K562 (cell line): ENCODE measurements around the gene FBN1. TPM values are rescaled to one million over a fixed set of nuclear protein-coding genes. Genes with fewer than 3 reads are reported as not detected.

Source experiments
- polyA plus RNA-seq, 8 experiments: library from polyadenylated mRNA; depleted of rRNA in 4 of 8; stranded (reverse) in 5 of 8; unstranded in 3 of 8; fragments of >200 nt; fragmentation: Nextera tagmentation in 2 of 8; fragmentation: Illumina TruSeq in 1 of 8; extraction: Ambion mirVana in 2 of 8; extraction: Trizol in 1 of 8; gene quantifications; 2 replicates each; pipeline versions ENCODE4 v1.2.1 to v1.2.3, GENCODE V29; 2011 to 2014; ENCODE audit warnings: inconsistent platforms in 1 of 8, missing spikeins in 1 of 8
- total RNA-seq, 7 experiments: library from RNA; depleted of rRNA in 6 of 7; stranded (reverse); fragments of >200 nt in 6 of 7; fragmentation: Illumina TruSeq in 2 of 7; extraction: Trizol in 2 of 7; gene quantifications; 2 replicates each; pipeline versions ENCODE4 v1.2.1 to v1.2.3, GENCODE V29; 2011 to 2021; ENCODE audit warnings: low replicate concordance in 1 of 7
- TF ChIP-seq, protein P1 (sequence below), 2 experiments: fragments of 450-650 bp; formaldehyde crosslinking in 1 of 2; IDR thresholded peaks; 2 replicates each; pipeline versions ENCODE4 v1.4.0 to v1.6.1; 2014 to 2020; ENCODE audit warnings: mild to moderate bottlenecking in 2 of 2, borderline replicate concordance in 1 of 2, low read depth in 1 of 2
- TF ChIP-seq, protein P2 (sequence below): sonication (generic); IDR thresholded peaks from 2 replicates; pipeline ENCODE4 v1.6.1; 2016

The FBN1 gene
- total and polyA plus RNA-seq, 9 of the 15 experiments (the other 6 are each of a cell fraction or from before 2014, with no cell fraction given): 0.15 to 1.2 (median 0.60) TPM

DNA sequence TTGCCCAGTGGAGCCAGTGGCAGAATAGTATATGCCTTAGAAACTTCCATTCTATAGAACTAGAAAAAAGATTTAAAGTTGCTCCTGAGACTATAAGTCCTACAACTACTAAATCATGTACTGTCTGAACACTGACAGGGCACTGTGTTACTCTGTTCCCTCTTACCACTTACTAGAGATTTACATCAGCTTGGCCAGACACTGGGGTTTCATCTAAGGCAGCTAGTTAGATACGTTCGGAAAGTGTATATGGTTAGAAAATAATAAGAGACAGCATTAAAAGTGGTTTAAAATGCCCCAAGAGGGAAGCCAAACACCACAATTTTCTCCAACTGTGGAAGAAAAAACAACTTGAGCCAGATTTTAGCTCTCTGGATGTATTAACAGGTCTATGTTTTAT lies 97.1 kb downstream of the FBN1 start (continued):
- TF ChIP-seq, protein P1, sequence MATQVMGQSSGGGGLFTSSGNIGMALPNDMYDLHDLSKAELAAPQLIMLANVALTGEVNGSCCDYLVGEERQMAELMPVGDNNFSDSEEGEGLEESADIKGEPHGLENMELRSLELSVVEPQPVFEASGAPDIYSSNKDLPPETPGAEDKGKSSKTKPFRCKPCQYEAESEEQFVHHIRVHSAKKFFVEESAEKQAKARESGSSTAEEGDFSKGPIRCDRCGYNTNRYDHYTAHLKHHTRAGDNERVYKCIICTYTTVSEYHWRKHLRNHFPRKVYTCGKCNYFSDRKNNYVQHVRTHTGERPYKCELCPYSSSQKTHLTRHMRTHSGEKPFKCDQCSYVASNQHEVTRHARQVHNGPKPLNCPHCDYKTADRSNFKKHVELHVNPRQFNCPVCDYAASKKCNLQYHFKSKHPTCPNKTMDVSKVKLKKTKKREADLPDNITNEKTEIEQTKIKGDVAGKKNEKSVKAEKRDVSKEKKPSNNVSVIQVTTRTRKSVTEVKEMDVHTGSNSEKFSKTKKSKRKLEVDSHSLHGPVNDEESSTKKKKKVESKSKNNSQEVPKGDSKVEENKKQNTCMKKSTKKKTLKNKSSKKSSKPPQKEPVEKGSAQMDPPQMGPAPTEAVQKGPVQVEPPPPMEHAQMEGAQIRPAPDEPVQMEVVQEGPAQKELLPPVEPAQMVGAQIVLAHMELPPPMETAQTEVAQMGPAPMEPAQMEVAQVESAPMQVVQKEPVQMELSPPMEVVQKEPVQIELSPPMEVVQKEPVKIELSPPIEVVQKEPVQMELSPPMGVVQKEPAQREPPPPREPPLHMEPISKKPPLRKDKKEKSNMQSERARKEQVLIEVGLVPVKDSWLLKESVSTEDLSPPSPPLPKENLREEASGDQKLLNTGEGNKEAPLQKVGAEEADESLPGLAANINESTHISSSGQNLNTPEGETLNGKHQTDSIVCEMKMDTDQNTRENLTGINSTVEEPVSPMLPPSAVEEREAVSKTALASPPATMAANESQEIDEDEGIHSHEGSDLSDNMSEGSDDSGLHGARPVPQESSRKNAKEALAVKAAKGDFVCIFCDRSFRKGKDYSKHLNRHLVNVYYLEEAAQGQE (IDR thresholded peaks at IDR 0.05; ENCODE audit: borderline replicate concordance): no peak
- TF ChIP-seq, protein P1 (CRISPR knock-in tag; IDR thresholded peaks at IDR 0.05; ENCODE audit: low read depth): no peak
- TF ChIP-seq, protein P2, sequence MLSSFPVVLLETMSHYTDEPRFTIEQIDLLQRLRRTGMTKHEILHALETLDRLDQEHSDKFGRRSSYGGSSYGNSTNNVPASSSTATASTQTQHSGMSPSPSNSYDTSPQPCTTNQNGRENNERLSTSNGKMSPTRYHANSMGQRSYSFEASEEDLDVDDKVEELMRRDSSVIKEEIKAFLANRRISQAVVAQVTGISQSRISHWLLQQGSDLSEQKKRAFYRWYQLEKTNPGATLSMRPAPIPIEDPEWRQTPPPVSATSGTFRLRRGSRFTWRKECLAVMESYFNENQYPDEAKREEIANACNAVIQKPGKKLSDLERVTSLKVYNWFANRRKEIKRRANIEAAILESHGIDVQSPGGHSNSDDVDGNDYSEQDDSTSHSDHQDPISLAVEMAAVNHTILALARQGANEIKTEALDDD: 0 out of 2 replicates have a peak, but pooled peaks have one; percentile 23
